ENCODE data around the gene GLIS2. TPM values are rescaled to one million over a fixed set of nuclear protein-coding genes. Genes with fewer than 3 reads are reported as not detected.
"Not testable (repeated sequence)": the region's sequence is repeated elsewhere in the genome, so short reads cannot be mapped to it uniquely, and the experiment has no call there.

GLIS2 gene
- total RNA-seq, 4 donors from 2014 or later: 5.7 to 26.9 (median 7.9) TPM

DNA sequence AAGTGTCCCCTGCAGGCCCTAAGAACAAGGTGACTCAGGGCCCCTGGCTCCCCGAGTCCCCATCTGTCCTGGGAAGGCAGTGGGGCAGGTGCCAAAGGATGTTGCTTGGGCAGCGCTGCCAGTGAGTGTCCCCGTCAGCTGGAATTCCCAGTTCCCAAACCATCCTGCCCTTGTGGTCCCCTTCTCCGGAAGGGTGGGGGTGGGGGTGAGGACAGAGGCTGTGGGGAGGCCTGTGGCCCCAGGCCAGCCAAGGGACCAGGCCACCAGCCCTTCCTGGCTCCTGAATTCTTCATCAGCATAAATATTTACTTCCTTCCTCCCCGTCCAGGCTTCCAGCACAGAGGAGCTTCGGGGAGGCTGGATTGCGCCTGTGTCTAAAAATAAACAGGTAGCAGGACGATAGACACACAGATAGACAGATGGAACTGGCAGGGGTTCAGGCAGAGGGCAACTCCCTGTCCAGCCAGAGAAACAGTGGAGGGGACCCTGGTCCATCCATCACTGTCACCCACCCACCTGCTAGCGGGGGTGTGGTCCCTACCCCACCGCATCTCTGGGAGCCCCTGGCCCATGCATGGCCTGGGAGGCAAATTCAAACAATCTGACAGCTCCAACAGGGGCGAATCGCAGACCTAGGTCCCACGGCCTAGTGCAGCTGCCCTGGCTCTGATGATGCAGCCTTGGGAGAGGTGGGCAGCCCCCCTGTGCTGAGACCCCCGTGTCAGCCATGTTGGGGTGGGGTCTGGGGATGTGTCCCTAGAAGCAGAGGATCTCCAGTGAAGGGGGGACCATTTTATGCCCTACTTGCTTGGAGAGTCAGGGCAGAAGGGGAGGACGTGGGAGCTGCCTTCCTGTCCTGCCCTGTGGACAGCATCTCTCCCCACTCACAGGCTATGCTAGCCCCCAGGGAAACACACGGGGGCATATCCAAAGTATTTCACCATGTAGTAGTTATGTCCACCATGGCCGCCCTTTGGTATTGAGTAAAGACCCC, 13.2 kb downstream of the GLIS2 start:
- Histone ChIP-seq H3K27me3 (no peaks in the 10 kb centered on the region), H3K4me3 (peak overlapping the region in 1 of 2 donors; percentile 54), H3K4me1 (peaks cover 7 to 69% (median 46%) of the 10 kb centered on the region in 3 donors), H3K36me3 (peaks cover 0 to 21% of the 10 kb centered on the region in 2 donors), H3K9me3 (no peaks in the 10 kb centered on the region), H3K27ac (peak overlapping the region; percentile 52 to 89 (median 86))
- ATAC-seq: peak; percentile 12
- TF ChIP-seq POLR2AphosphoS5 (IDR thresholded peaks at IDR 0.05) (peak; percentile 20), EP300 (IDR thresholded peaks at IDR 0.05) (no peak)
- WGBS, 2 donors (ENCODE audit: low coverage in 1 of 2): 60% methylated on average over 1 to 2 of the region's 17 CpGs

DNA sequence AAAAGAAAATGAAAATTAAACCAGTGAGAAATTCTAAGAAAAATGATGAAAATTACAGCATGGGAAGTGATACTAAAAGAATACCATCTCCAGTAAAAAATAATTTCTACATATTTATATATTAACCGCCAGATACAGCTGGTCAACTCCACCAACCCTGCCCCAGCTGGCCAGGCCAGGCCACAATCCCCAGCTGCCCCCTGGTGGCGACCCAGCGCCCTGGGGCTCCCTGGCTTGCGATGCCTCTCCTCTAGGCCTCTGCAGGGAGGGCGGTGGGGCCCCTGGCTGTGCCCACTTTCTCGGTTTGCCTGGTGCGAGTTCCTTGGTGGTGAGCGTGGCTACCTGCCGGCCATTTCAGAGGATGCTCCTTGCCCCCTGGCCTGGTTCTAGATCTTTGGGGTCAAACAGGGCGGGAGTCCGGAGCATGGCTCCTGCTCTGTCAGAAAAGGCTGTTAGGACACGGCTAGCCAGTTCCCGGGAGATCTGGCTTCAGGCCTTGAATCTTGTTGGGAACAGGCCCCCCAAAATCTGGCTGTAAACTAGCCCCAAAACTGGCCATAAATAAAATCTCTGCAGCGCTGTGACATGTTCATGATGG, 14.5 kb downstream of the GLIS2 start:
- no peaks in the 10 kb centered on the region for H3K9me3 ChIP-seq
- TF ChIP-seq EP300 (IDR thresholded peaks at IDR 0.05) (no peak), POLR2A (IDR thresholded peaks at IDR 0.05) (no peak), POLR2AphosphoS5 (IDR thresholded peaks at IDR 0.05) (peak; percentile 16)
- TF ChIP-seq, protein P1, sequence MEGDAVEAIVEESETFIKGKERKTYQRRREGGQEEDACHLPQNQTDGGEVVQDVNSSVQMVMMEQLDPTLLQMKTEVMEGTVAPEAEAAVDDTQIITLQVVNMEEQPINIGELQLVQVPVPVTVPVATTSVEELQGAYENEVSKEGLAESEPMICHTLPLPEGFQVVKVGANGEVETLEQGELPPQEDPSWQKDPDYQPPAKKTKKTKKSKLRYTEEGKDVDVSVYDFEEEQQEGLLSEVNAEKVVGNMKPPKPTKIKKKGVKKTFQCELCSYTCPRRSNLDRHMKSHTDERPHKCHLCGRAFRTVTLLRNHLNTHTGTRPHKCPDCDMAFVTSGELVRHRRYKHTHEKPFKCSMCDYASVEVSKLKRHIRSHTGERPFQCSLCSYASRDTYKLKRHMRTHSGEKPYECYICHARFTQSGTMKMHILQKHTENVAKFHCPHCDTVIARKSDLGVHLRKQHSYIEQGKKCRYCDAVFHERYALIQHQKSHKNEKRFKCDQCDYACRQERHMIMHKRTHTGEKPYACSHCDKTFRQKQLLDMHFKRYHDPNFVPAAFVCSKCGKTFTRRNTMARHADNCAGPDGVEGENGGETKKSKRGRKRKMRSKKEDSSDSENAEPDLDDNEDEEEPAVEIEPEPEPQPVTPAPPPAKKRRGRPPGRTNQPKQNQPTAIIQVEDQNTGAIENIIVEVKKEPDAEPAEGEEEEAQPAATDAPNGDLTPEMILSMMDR (IDR thresholded peaks at IDR 0.05): peak in 3 of 4 experiments; percentile 96 to 99 (median 97)
- H3K4me3 ChIP-seq: no peak overlapping the region
- no peaks in the 10 kb centered on the region for H3K27me3 ChIP-seq
- peak; percentile 69 for ATAC-seq
- peaks cover 0 to 33% of the 10 kb centered on the region in 2 donors for H3K36me3 ChIP-seq
- peaks cover 4 to 56% (median 34%) of the 10 kb centered on the region in 3 donors for H3K4me1 ChIP-seq
- H3K27ac ChIP-seq: peak overlapping the region in 3 of 4 donors; percentile 84 to 89 (median 87)
- 60% methylated on average over 2 of the region's 14 CpGs; no CpG with 5 or more reads in 1 of the 2 donors for WGBS, 2 donors (ENCODE audit: low coverage in 1 of 2)

DNA sequence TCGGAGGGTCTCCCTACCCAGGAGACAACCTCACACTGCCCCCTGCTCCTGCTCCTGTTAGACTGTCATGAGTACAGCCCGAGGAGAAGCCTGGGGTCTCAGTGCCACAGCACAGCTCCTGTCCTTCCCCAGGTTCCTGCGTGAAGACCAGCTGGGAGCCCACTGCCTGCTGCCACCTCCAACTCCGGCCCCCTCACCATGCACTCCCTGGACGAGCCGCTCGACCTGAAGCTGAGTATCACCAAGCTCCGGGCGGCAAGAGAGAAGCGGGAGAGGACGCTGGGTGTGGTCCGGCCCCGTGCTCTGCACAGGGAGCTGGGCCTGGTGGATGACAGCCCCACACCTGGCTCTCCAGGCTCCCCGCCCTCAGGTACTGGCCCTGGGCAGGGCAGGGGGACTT, 16.2 kb downstream of the GLIS2 start:
- no CpG with 5 or more reads among the region's 14 CpGs for WGBS, 2 donors (ENCODE audit: low coverage in 1 of 2)
- no peak overlapping the region for H3K4me3 ChIP-seq
- no peaks in the 10 kb centered on the region for H3K27me3 ChIP-seq
- ATAC-seq: no peak
- TF ChIP-seq POLR2AphosphoS5 (IDR thresholded peaks at IDR 0.05): no peak
- TF ChIP-seq EP300 (IDR thresholded peaks at IDR 0.05): no peak
- TF ChIP-seq, protein P1 (IDR thresholded peaks at IDR 0.05): no peak
- no peak for TF ChIP-seq POLR2A (IDR thresholded peaks at IDR 0.05)
- peaks cover 0 to 50% of the 10 kb centered on the region in 2 donors for H3K36me3 ChIP-seq
- H3K27ac ChIP-seq: no peak overlapping the region
- H3K4me1 ChIP-seq: peaks cover 4 to 39% (median 30%) of the 10 kb centered on the region in 3 donors
- H3K9me3 ChIP-seq: no peaks in the 10 kb centered on the region

DNA sequence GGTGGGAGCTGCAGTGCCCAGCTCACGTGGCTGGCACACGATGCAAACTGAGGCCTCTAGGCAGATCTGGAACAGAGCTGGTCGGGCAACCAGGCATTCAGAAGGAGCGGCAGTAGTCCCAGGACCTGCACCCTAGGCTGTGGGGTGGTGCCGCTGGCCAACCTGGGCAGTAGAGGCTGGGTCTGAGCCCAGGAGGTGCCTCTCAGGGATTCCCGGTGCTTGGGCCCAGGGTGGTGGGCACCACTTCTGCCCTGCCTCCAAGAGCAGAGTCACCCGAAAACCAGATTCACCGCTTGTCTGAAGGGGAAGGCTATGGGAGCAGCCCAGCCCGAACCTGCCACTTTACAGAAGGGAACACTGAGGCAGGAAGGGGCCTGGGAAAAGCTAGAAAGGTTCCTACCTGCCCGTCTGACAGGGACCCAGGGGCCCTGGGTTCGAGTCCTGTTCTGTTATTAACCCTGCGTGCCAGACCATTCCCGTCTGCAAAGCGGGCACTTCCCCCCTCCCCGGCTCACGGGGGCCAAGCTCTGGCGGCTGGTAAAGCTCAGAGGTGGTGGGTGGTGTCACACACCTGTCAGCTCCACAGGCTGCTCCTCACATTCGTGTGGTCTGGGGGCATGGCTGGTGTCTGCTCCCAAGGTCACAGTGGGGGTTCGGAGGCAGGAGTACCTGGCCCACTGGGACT, 16.9 kb downstream of the GLIS2 start:
- TF ChIP-seq POLR2A (IDR thresholded peaks at IDR 0.05) (no peak), EP300 (IDR thresholded peaks at IDR 0.05) (no peak), POLR2AphosphoS5 (IDR thresholded peaks at IDR 0.05) (no peak)
- TF ChIP-seq, protein P1 (IDR thresholded peaks at IDR 0.05): no peak
- WGBS, 2 donors (ENCODE audit: low coverage in 1 of 2): 80% methylated on average over 1 of the region's 19 CpGs; no CpG with 5 or more reads in 1 of the 2 donors
- H3K4me3 ChIP-seq: no peak overlapping the region
- H3K36me3 ChIP-seq: peaks cover 0 to 57% of the 10 kb centered on the region in 2 donors
- peaks cover 4 to 36% (median 23%) of the 10 kb centered on the region in 3 donors for H3K4me1 ChIP-seq
- no peaks in the 10 kb centered on the region for H3K9me3 ChIP-seq
- H3K27ac ChIP-seq: no peak overlapping the region
- no peaks in the 10 kb centered on the region for H3K27me3 ChIP-seq
- ATAC-seq: no peak

DNA sequence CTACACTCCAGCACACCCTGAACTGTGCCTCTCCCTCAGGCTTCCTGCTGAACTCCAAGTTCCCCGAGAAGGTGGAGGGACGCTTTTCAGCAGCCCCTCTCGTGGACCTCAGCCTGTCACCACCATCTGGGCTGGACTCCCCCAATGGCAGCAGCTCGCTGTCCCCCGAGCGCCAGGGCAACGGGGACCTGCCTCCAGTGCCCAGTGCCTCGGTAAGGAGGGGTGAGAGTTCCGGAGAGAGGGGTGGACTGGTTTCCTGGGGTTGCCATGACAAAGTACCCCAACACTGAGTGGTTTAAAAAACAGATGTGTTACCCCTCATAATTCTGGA, 17.4 kb downstream of the GLIS2 start:
- no CpG with 5 or more reads among the region's 9 CpGs for WGBS, 2 donors (ENCODE audit: low coverage in 1 of 2)
- H3K9me3 ChIP-seq: no peaks in the 10 kb centered on the region
- no peak for ATAC-seq

DNA sequence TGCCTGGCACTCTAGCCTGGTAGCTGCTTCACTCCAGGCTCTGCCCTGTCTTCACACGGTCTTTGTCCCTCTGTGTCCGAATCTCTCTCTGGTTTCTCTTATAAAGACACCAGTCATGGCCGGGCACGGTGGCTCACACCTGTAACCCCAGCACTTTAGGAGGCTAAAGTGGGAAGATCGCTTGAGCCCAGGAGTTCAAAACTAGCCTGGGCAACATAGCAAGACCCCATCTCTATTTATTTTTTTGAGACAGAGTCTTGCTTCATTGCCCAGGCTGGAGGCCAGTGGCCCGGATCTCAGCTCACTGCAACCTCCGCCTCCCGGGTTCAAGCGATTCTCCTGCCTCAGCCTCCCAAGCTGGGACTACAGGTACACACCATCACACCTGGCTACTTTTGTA, 17.8 kb downstream of the GLIS2 start:
- Histone ChIP-seq H3K36me3 (peaks cover 0 to 67% of the 10 kb centered on the region in 2 donors), H3K4me1 (peaks cover 4 to 32% (median 14%) of the 10 kb centered on the region in 3 donors)
- not testable (repeated sequence) for ATAC-seq, H3K4me3 ChIP-seq, H3K27me3 ChIP-seq, H3K9me3 ChIP-seq, H3K27ac ChIP-seq
- 86% methylated on average over 8 of the region's 9 CpGs; no CpG with 5 or more reads in 1 of the 2 donors for WGBS, 2 donors (ENCODE audit: low coverage in 1 of 2)

More for the DNA sequence above, 17.4 kb downstream of the GLIS2 start:
- Histone ChIP-seq H3K4me1 (peaks cover 4 to 34% (median 18%) of the 10 kb centered on the region in 3 donors), H3K4me3 (no peak overlapping the region), H3K27ac (no peak overlapping the region), H3K27me3 (no peaks in the 10 kb centered on the region), H3K36me3 (peaks cover 0 to 62% of the 10 kb centered on the region in 2 donors)
- TF ChIP-seq, protein P1 (IDR thresholded peaks at IDR 0.05): no peak
- TF ChIP-seq POLR2AphosphoS5 (IDR thresholded peaks at IDR 0.05) (no peak), POLR2A (IDR thresholded peaks at IDR 0.05) (no peak), EP300 (IDR thresholded peaks at IDR 0.05) (no peak)

Measured in gastroesophageal sphincter (tissue), 4 donors.